ENCODE results near the gene MAP7D3.

The MAP7D3 gene

DNA sequence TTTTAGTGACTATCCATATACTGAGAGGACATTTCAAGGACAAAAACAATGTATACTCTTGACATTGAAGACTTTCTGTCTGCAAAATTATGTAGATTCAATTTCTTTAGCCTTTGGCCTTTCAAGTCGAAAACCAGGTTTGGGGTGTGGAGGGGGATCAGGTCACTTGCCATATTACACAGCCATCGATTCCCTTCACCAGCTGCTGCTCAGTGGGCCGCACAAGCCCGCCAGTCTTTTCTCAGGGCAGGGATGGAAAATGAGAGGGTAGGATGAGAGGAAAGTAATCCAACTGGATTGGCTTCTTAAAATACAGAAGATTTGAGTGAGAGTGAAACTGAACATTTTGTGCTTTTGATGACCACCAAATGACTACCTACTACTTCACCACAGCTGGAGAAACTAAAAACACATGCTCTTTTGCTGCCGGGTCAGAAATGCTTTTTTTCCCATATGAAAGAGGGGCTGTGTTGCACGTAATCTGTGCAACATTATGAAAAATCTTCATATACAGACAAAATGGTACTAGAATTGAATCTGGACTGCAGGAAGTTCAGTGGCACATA lies 52.4 kb downstream of the MAP7D3 start:
- TF ChIP-seq, protein P1, sequence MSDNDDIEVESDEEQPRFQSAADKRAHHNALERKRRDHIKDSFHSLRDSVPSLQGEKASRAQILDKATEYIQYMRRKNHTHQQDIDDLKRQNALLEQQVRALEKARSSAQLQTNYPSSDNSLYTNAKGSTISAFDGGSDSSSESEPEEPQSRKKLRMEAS (IDR thresholded peaks at IDR 0.05; ENCODE audit: low read depth, low read length): no peak
- TF ChIP-seq CTCF (IDR thresholded peaks at IDR 0.05; ENCODE audit: low read depth, low read length): no peak
- no peak for TF ChIP-seq MYC (IDR thresholded peaks at IDR 0.05; ENCODE audit: low read depth, low read length)
- TF ChIP-seq POLR2A (IDR thresholded peaks at IDR 0.05; ENCODE audit: extremely low read depth, insufficient read length): no peak
- no peak overlapping the region for H3K4me3 ChIP-seq (ENCODE audit: low read depth, low read length)
- DNase-seq (ENCODE audit: low read depth): no peak

DNA sequence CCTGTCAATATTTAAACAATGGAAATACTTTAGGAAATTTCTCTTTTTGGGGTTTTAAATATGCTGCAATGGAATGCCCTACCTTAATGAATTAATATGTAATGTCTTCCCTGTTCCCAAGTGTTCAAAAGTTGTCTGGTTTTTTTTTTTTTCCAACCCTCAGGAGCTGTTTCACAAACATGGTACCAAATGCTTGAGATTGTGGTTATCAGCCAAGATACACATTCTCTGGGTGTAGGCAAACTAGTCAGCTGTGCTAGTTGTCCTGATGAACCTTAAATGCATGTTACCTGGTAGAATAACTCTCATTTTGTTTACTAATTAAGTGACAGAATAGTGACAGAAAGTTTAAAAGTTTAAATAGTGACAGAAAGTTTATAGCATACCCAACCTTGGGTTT lies 53.2 kb downstream of the MAP7D3 start:
- TF ChIP-seq CTCF (IDR thresholded peaks at IDR 0.05; ENCODE audit: low read depth, low read length): no peak
- TF ChIP-seq POLR2A (IDR thresholded peaks at IDR 0.05; ENCODE audit: extremely low read depth, insufficient read length): no peak
- TF ChIP-seq MYC (IDR thresholded peaks at IDR 0.05; ENCODE audit: low read depth, low read length): no peak

DNA sequence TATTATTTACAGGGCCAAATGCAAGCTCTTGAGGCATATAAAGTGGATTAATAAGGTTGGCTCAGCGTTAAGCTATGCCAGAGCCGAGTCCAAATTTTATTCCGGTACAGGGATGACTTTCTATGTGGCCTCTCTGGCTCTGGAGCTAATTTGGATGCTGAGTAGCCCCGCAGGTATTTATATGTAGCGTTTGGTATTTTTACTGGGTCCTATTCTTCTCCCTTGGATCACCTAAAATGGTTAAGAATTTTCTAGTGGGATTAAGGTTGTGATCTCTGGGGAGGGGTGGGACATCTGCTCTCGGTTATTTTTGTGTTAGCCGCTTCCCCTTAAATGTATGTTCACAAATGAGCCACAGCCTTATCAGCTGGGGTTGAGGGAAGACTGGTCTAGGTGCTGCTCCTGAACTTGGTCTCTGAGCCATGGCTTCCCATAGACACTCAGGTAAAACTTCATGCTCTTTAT lies 54.5 kb downstream of the MAP7D3 start:
- H3K4me3 ChIP-seq (ENCODE audit: low read depth, low read length): no peak overlapping the region
- TF ChIP-seq POLR2A (IDR thresholded peaks at IDR 0.05; ENCODE audit: extremely low read depth, insufficient read length) (no peak), MYC (IDR thresholded peaks at IDR 0.05; ENCODE audit: low read depth, low read length) (no peak), CTCF (IDR thresholded peaks at IDR 0.05; ENCODE audit: low read depth, low read length) (no peak)
- TF ChIP-seq, protein P1 (IDR thresholded peaks at IDR 0.05; ENCODE audit: low read depth, low read length): no peak
- no peak for DNase-seq (ENCODE audit: low read depth)

More for the DNA sequence above, 53.2 kb downstream of the MAP7D3 start:
- H3K4me3 ChIP-seq (ENCODE audit: low read depth, low read length): no peak overlapping the region
- DNase-seq (ENCODE audit: low read depth): no peak

GRCh38 chrX:136195247-136195646 lies 56.0 kb downstream of the MAP7D3 start:
- DNase-seq (ENCODE audit: low read depth): no peak
- H3K4me3 ChIP-seq (ENCODE audit: low read depth, low read length): no peak overlapping the region
- no peak for TF ChIP-seq POLR2A (IDR thresholded peaks at IDR 0.05; ENCODE audit: extremely low read depth, insufficient read length)
- TF ChIP-seq MYC (IDR thresholded peaks at IDR 0.05; ENCODE audit: low read depth, low read length): no peak
- TF ChIP-seq, protein P1 (IDR thresholded peaks at IDR 0.05; ENCODE audit: low read depth, low read length): no peak
- no peak for TF ChIP-seq CTCF (IDR thresholded peaks at IDR 0.05; ENCODE audit: low read depth, low read length)

- H3K4me3 ChIP-seq (ENCODE audit: low read depth, low read length): no peak overlapping the region
- TF ChIP-seq, protein P1 (IDR thresholded peaks at IDR 0.05; ENCODE audit: low read depth, low read length): no peak
- TF ChIP-seq POLR2A (IDR thresholded peaks at IDR 0.05; ENCODE audit: extremely low read depth, insufficient read length) (no peak), CTCF (IDR thresholded peaks at IDR 0.05; ENCODE audit: low read depth, low read length) (no peak), MYC (IDR thresholded peaks at IDR 0.05; ENCODE audit: low read depth, low read length) (no peak)
- no peak for DNase-seq (ENCODE audit: low read depth)
These were observed 56.7 kb downstream of the MAP7D3 start for GRCh38 chrX:136194536-136194935.

GRCh38 chrX:136193771-136194170 lies 57.4 kb downstream of the MAP7D3 start:
- H3K4me3 ChIP-seq (ENCODE audit: low read depth, low read length): no peak overlapping the region
- TF ChIP-seq MYC (IDR thresholded peaks at IDR 0.05; ENCODE audit: low read depth, low read length) (no peak), CTCF (IDR thresholded peaks at IDR 0.05; ENCODE audit: low read depth, low read length) (no peak), POLR2A (IDR thresholded peaks at IDR 0.05; ENCODE audit: extremely low read depth, insufficient read length) (no peak)
- TF ChIP-seq, protein P1 (IDR thresholded peaks at IDR 0.05; ENCODE audit: low read depth, low read length): no peak
- peak; percentile 48 for DNase-seq (ENCODE audit: low read depth)
